Upper lobe of right lung (tissue), 1 donor: ENCODE measurements around the gene CFL1. TPM values are rescaled to one million over a fixed set of nuclear protein-coding genes. Genes with fewer than 3 reads are reported as not detected.

Source experiments
- ATAC-seq: fragments of 200-7000 bp; cut with Tn5 transposase; one replicate; pipeline ENCODE4 v1.9.1; 2020; ENCODE audit warnings: mild to moderate bottlenecking, moderate library complexity
- DNase-seq: peaks from one replicate; pipeline ENCODE4 v3.0.0-alpha.2; 2020
- H3K27ac ChIP-seq: fragments of 200-600 bp; one replicate; pipeline ENCODE4 v1.8.0; 2022
- H3K27me3 ChIP-seq: fragments of 200-600 bp; one replicate; pipeline ENCODE4 v1.8.0; 2022; ENCODE audit warnings: mild to moderate bottlenecking
- H3K36me3 ChIP-seq: fragments of 200-600 bp; one replicate; pipeline ENCODE4 v1.8.0; 2022
- H3K4me1 ChIP-seq: fragments of 200-600 bp; one replicate; pipeline ENCODE4 v1.8.0; 2022
- H3K4me3 ChIP-seq: fragments of 200-600 bp; one replicate; pipeline ENCODE4 v1.8.0; 2022; ENCODE audit warnings: mild to moderate bottlenecking
- H3K9me3 ChIP-seq: fragments of 200-600 bp; one replicate; pipeline ENCODE4 v1.8.0; 2022
- intact Hi-C: fragments of 100-400 bp; cut with DNase I; formaldehyde crosslinking; loops from one replicate; pipeline ENCODE4 v1.11.0; 2022
- total RNA-seq: library from RNA; stranded (reverse); fragmentation: NEBNext Ultra II Directional; extraction: Animal tissue kit (Norgen Biotek cat#: 25700); gene quantifications from one replicate; pipeline ENCODE4 v1.2.1, GENCODE V29; 2021
- TF ChIP-seq, protein P1 (sequence below): fragments of 200-600 bp; IDR thresholded peaks from one replicate; pipeline ENCODE4 v1.8.0; 2022; ENCODE audit warnings: antibody characterized with exemption
- donor health status: DM: no; HTN: yes; CAD: no; lungs with severe emphysema.

CFL1 gene
- total RNA-seq, 1 donor from 2014 or later: 608 TPM

DNA sequence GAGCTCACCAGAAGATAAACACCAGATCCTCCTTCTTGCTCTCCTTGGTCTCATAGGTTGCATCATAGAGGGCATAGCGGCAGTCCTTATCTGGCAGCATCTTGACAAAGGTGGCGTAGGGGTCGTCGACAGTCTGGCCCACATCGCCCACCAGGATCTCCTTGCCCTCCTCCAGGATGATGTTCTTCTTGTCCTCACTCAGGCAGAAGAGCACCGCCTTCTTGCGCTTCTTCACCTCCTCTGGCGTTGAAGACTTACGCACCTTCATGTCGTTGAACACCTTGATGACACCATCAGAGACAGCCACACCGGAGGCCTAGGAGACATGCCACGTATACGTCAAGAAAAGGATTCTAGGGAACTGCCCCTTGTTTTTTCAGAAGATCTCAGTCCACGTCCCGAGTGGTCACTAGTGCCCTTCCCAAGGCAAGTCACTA, 2.0 kb downstream of the CFL1 start:
- no peak for ATAC-seq
- peak; percentile 60 for DNase-seq
- H3K4me3 ChIP-seq: peak overlapping the region; percentile 98
- no peaks in the 10 kb centered on the region for H3K27me3 ChIP-seq
- intact Hi-C loops: no loop called here
- peak overlapping the region; percentile 97 for H3K27ac ChIP-seq
- peaks cover 48% of the 10 kb centered on the region for H3K36me3 ChIP-seq
- TF ChIP-seq, protein P1, sequence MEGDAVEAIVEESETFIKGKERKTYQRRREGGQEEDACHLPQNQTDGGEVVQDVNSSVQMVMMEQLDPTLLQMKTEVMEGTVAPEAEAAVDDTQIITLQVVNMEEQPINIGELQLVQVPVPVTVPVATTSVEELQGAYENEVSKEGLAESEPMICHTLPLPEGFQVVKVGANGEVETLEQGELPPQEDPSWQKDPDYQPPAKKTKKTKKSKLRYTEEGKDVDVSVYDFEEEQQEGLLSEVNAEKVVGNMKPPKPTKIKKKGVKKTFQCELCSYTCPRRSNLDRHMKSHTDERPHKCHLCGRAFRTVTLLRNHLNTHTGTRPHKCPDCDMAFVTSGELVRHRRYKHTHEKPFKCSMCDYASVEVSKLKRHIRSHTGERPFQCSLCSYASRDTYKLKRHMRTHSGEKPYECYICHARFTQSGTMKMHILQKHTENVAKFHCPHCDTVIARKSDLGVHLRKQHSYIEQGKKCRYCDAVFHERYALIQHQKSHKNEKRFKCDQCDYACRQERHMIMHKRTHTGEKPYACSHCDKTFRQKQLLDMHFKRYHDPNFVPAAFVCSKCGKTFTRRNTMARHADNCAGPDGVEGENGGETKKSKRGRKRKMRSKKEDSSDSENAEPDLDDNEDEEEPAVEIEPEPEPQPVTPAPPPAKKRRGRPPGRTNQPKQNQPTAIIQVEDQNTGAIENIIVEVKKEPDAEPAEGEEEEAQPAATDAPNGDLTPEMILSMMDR: no peak
- no peaks in the 10 kb centered on the region for H3K9me3 ChIP-seq
- peaks cover 20% of the 10 kb centered on the region for H3K4me1 ChIP-seq

DNA sequence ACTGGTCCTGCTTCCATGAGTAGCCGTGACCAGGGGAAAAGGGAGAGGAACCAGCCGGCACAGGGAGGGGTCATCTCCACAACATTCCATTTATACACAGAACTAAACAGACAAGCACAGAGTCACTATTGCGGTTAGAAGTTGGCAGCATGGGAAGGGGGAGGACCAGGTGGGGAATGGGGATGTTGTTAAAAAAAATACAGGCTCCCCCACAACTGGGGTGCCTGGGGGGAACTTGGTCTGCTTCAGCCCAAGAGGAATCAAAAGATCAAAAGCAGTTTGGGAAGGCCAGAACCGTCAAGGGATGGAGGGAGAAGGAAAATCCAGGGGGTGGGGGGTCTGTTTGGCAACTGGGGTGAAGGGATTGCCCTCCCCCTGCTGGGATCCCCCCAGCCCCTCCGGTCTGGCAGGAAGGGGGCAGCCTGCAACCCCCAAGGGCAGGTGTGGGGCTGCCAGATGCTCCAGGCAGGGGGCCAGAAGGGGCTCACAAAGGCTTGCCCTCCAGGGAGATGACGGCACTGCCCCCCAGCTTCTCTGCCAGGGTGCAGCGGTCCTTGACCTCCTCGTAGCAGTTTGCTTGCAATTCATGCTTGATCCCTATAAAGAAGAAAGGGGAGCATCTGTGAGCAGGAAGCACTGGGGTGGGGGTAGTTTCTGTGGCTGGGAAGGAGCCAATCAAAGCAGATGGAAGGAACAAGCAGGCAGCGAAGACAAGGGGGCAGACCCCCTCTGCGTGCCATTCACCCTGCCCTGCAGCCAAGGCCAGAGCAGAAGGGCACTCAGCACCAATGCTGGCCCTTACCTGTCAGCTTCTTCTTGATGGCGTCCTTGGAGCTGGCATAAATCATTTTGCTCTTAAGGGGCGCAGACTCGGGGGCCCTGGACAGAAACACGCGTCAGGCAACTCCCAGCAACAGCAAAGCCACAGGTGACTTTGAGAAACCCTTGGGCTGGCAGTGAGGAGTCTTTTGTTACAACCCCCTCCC, 2.8 kb downstream of the CFL1 start:
- TF ChIP-seq, protein P1: no peak
- H3K4me3 ChIP-seq: no peak overlapping the region
- no peaks in the 10 kb centered on the region for H3K27me3 ChIP-seq
- intact Hi-C loops: no loop called here
- DNase-seq (peak; percentile 62), ATAC-seq (no peak)
- peaks cover 20% of the 10 kb centered on the region for H3K4me1 ChIP-seq
- peaks cover 48% of the 10 kb centered on the region for H3K36me3 ChIP-seq
- no peak overlapping the region for H3K27ac ChIP-seq
- H3K9me3 ChIP-seq: no peaks in the 10 kb centered on the region

- intact Hi-C loops: no loop called here
- no peaks in the 10 kb centered on the region for H3K27me3 ChIP-seq
Observed at GRCh38 chr11:65854161-65854592, 3.8 kb downstream of the CFL1 start.

GRCh38 chr11:65853246-65853979, 4.6 kb downstream of the CFL1 start:
- intact Hi-C loops: no loop called here
- ATAC-seq: no peak
- peak; percentile 34 for DNase-seq
- Histone ChIP-seq H3K4me3 (no peak overlapping the region), H3K27me3 (no peaks in the 10 kb centered on the region), H3K4me1 (peaks cover 8% of the 10 kb centered on the region), H3K9me3 (no peaks in the 10 kb centered on the region), H3K27ac (no peak overlapping the region), H3K36me3 (peaks cover 48% of the 10 kb centered on the region)
- TF ChIP-seq, protein P1: no peak

More at GRCh38 chr11:65854161-65854592, 3.8 kb downstream of the CFL1 start:
- TF ChIP-seq, protein P1: no peak
- ATAC-seq (no peak), DNase-seq (peak; percentile 29)
- Histone ChIP-seq H3K4me3 (no peak overlapping the region), H3K4me1 (peaks cover 13% of the 10 kb centered on the region), H3K27ac (no peak overlapping the region), H3K9me3 (no peaks in the 10 kb centered on the region), H3K36me3 (peaks cover 48% of the 10 kb centered on the region)

DNA sequence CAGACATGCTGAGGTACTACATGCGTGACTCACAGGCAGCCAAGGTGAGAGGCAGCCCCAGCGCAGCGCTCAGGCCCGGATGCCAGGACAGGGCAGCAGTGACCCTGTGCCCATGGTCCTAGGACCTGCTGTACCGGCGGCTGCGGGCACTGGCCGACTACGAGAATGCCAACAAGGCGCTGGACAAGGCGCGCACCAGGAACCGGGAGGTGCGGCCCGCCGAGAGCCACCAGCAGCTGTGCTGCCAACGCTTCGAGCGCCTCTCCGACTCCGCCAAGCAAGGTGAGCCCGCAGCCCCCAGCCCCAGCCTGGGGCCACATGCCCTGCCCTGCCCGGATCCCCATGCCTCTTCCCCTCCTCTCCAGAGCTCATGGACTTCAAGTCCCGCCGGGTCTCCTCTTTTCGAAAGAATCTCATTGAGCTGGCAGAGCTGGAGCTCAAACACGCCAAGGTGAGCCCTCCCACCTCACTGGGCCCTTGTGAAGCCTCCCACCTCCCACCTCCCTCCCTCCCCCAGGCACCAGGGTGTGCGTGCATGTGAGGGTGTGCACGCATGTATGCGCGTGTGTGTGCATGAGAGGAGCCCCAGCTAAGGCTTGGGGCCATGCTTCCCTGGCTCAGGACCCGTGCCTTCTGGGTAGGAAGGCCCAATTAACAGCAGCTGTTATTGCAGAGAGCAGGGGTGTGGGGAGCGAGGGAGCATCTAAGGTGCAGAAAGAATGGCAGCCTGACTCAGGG, 5.3 kb downstream of the CFL1 start:
- no peak overlapping the region for H3K27ac ChIP-seq
- TF ChIP-seq, protein P1: no peak
- no peak for ATAC-seq
- H3K27me3 ChIP-seq: no peaks in the 10 kb centered on the region
- intact Hi-C loops: no loop called here
- peak; percentile 58 for DNase-seq
- H3K4me1 ChIP-seq: peaks cover 8% of the 10 kb centered on the region
- no peak overlapping the region for H3K4me3 ChIP-seq
- H3K36me3 ChIP-seq: peaks cover 48% of the 10 kb centered on the region
- no peaks in the 10 kb centered on the region for H3K9me3 ChIP-seq
